GM21529 (cell line): ENCODE data around the gene TTC38.
A peak's percentile ranks its signal among the peaks of the same experiment; 100 is the strongest.
"Not testable (repeated sequence)": the region's sequence is repeated elsewhere in the genome, so short reads cannot be mapped to it uniquely, and the experiment has no call there.

Source experiments
- ATAC-seq: cut with Tn5 transposase; IDR thresholded peaks from one replicate; pipeline ENCODE4 v1.9.1; 2021; ENCODE audit not compliant: unreplicated experiment

Gene TTC38

DNA sequence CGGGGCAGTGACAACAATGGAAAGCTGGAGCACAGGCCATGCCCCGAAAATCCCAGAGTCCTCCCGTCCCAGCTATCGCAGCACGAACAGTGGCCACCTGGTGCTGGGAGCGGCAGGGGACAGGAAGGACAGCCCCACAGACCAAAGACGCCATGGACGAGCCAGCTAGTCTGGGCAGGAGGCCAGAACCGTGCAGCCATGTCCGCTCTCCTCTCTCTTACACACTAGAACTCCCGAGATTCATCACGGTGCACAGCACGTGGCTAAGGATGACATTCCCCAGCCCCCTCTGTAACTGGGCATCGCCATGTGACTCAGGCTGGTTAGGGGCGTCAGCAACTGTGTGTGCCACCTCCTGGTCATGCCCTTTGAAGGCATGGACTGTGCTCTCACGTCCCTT, 22.3 kb upstream of the TTC38 start:
- no peak for ATAC-seq

DNA sequence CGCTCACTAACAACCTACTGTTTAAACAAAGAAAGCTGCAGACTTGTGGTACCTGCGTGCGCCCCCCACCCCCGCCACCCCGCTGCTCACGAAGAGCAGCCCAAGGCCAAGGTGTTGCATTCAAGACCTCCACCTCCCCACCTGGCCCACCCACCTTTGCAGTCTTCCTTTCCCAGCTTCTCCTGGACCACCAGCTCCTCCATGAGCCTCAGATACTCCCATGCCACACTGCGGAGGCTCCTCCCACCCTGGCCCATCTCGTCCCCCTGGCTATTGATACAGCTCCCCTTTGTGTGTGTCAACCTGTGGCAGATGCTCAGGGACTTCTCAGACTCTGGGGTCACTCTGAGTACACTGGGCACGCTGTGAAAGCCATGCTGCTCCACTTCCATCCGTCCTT, 21.6 kb upstream of the TTC38 start:
- no peak for ATAC-seq

DNA sequence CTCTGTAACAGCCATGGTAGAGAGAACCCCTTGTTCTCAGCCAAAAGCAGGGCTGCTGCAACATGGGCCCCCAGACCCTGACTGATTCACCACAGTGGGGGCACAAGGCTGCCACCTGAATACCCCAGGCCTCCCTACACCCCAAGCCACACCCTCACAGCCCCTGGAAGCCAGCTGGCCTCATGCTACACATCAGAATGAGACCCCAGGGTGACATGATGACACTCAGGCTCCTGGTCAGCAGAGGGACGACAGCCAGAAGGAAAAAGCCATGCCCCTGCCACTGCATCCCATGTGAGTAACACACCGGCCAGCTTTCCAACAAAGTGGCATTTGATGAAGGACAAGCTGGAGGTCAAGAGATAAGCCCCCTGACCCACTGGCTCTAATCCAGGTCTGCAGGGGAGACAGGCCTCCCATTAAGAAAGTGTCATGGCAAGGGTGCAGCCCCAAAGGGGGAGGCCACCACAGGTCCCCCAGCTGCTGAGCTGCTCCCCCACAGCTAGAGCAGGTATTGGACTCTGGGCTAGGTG, 20.3 kb upstream of the TTC38 start:
- no peak for ATAC-seq

DNA sequence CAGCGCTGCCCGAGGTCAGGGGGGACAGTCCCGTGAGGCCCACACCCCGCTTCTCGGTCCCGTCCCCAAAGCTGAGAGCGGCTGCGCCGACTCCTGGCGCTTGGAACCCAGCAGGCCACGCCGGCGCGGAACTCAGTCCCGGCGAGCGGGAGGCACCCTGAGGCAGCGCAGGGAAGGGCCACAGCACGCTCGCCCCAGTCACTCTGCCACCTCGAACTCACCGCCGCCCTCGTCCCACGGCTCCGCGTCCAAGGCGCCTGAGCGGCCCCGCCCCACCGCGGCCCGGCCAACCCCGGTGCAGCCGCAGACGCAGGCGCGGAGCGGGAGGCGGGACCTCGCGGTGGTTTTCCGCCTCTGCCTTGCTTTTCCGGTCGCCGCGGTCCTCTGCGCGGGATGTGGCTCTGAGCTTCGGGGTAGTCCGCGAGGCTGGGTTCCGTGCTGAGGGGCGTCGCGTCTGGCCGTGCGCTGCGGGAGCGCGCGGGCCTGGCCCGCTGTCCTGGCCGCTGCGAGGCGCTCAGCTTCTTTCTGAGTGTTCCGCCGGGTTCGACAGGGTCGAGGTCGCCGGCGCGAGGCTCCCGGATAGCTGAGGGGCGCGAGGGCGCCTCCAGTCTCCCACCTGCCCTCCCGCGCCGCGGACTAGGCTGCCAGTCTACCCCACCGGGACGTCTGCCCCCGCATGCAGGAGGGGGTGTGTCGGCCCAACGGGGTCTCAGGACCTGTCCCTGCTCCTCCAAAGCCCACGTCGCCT, 17.6 kb upstream of the TTC38 start, which contains the start of gene CDPF1:
CDPF1 (minus strand) TSS at position 259 of the 748 bp plus-strand sequence. CDS start 2,009 bp downstream, outside the sequence.
- ATAC-seq: peak; percentile 79

DNA sequence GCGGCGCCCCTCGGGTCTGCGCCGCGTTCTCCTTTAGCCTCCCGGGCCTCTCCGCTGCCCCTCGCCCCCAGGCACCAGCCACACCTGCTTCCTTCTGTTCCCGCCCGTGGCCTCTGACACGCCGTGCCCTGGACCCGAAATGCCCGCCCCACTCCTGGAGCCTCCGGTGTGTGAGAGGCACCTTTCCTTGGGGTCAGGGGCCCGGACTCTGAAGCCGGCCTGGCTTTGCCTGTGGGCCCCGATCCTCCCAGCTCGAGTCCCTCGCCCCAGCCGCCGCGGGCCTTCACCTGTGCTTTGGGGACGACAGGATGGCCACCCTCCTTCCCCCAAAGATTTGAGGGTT, 17.1 kb upstream of the TTC38 start:
- ATAC-seq: peak; percentile 30

DNA sequence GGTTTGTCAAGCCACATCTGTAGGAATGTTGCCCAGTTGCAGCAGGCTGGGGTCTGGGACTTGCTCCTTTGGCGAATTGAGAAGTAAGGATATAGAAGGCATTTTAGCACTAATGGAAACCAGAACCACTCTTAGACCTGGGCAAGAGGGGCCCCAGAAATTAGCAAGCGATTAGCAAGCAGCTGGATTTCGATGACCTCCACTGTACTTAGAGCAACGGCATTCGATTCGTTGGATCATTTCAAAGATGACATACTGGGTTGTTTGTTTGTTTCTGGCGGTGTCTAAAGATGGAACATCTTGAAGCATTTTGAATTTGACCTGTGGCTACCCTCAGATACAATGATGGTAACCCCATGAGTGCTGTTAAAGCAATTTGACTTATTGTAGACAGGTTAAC, 16.5 kb upstream of the TTC38 start:
- ATAC-seq: no peak

DNA sequence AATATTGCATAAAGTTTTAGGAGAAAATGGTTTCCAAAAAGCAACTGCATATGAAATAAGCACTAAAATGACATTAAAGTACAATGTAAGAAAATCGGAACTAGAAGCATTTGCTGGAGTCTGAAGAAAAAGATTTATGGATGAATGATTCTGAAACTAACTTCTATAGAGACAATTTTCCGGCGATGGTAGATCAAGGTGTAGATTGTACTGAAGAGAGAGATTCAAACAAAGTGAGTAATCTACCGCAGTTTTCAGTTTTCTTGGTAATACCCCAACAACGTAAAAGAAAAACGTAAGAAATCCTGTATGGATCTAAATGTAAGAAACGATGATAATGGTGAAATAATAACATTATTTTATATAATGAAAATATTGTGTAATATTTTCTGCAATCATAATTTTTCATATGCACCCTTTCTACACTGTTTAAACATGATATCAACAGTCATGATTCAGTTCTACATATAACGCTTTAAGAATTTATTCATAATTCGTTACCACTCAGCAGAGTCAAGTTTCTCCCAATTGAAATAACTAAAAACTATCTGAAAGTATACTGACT, 15.9 kb upstream of the TTC38 start:
- no peak for ATAC-seq

DNA sequence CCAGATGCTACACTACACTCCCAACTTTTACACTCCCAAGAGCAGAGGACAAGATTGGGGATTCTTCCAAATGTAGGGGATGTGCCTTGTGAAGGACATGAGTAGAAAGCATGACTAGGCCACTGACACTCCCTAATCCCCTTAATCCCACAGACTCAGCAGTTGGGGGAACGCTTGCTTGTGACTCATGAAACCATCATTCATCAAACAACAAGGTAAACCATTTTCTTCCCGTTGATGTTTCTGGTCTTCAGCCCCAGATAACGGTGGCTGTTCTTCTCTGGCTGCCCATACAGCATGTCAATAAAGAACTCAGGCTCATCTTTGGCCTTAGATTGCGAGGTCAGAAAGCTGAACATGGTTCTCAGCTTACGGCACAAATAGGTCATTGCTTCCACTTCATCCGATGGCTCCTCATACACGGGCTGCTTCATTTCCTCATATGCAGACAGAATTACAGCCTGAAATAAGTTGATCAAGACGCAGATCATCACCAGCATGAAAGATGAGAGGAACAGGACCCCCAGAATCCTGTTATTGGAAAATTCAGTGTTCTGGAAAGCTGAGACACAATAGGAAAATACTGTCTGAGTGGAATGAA, 11.3 kb upstream of the TTC38 start:
- no peak for ATAC-seq

DNA sequence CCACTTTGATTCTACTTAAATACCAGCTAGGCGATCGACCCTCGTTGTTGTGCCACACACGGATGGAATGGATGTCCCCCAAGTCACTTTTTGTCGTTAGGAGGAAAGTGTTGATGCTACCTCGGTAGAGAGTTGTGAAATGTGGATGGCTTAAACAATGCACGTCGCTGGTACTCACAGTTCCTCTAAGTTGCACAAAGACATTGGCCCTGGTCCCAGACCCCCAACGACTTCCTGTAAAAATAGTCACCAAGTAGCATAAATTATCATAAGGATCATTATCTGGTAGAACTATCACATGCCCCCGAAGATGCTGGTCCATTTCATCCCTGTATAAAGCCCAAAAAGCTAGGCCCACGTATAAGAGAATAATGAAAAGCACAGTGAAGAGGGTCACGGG, 8.4 kb upstream of the TTC38 start:
- ATAC-seq: no peak

DNA sequence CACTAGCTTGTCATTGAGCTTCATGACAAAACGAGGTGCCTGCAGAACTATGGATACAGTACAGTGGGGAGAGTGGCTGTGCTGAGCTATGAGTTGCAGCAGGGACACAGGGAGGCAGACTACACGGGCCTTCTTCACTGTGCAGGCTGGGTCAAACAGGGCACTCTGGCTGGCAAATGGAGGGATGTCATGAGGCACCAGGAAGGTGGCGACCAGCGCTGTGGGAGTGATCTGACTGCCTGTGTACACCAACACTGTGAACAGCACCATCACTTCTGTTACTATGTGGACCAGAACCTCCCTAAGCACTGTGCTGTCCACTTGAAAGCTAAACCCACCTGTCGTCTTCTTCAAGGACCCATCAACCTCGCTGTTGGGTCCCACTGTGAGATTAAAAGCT, 7.8 kb upstream of the TTC38 start:
- ATAC-seq: no peak

DNA sequence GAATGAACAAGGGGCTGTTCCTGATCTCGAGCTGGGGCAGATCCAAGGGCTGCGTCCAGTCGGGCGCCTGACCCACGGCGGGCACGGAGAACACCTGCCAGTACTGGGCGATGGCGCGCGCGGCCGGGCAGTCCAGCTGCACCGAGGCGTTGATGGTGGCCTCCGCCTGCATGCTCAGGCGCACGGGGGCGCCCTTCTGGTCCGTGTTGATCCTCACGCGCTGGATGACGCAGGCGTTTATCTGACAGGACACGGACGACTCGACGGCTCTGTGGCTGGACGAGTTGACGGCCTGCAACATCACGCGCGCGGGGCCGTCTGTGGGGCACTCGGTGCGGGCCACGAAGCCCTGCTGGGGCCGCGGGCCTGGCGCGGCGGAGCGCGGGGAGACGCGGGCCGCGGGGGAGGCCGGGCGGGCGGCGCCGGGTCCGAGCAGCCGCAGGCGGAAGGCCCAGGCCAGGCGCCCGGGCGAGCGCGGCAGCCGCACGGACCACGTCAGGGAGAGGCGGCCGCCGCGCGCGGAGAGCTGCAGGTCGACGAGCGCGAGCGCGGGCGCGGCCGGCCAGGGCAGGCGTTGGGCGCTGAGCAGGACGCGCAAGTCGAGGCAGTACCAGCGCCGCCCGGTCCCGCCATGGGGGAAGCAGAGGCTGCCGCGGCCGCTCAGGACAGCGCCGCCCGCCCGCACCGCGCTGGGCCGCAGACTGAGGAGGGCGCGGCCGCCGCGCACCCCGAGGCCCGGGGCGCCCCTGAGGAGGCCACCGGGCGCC, 5.2 kb upstream of the TTC38 start:
- no peak for ATAC-seq

DNA sequence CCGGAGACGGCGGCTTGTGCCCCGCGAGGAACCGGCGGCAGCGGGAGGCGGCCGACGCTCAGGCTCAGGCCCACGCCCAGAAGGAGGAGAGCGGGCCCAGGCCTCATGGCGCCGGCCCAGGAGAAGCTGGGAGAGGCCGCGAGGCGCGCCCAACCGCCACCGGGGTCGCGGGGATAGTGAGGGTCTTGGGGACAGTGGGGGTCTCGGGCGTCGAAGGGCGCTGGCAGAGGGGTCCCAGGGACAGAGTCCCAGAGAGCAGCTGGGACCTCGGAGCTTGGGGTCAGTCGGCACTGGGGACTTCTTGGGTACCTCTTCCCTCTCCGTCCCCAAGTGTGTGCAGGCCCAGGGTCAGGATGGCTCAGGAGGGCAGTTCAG, 4.6 kb upstream of the TTC38 start, which contains the start of gene PKDREJ:
PKDREJ (minus strand) TSS at position 128 of the 375 bp plus-strand sequence; CDS start at position 107, 21 bp downstream.
- no peak for ATAC-seq

DNA sequence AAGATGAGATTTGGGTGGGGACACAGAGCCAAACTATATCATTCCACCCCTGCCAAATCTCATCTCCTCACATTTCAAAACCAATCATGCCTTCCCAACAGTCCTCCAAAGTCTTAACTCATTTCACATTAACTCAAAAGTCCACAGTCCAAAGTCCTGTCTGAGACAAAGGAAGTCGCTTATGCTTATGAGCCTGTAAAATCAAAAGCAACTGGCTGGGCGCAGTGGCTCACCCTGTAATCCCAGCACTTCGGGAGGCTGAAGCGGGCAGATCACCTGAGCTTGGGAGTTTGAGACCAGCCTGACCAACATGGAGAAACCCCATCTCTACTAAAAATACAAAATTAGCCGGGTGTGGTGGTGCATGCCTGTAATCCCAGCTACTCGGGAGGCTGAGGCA, 3.3 kb upstream of the TTC38 start:
- not testable (repeated sequence) for ATAC-seq

DNA sequence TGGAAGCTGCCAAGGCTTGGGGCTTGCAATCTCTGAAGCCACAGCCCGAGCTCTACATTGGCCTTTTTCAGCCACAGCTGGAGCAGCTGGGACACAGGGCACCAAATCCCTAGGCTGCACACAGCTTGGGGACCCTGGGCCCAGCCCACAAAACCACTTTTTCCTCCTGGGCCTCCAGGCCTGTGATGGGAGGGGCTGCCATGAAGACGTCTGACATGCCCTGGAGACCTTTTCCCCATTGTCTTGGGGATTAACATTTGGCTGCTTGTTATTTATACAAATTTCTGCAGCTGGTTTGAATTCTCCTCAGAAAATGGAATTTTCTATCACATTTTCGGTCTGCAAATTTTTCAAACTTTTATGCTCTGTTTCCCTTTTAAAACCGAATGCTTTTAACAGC, 2.2 kb upstream of the TTC38 start:
- not testable (repeated sequence) for ATAC-seq

DNA sequence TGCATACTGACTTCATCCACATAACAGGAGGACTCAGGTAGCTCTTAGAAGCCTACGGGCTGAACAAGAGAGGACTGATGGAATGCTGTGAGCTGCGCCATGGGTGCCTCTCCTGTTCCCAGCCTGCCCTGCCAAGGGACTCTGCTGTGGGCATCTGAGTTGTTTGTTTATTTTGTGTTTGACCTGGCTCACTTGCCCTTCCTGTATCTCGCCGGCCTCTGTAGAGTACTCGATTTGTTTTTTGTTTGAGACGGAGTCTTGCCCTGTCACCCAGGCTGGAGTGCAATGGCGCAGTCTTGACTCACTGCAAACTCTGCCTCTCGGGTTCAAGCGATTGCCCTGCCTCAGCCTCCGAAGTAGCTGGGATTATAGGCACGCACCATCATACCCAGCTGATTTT, 1.8 kb downstream of the TTC38 start:
- no peak for ATAC-seq

DNA sequence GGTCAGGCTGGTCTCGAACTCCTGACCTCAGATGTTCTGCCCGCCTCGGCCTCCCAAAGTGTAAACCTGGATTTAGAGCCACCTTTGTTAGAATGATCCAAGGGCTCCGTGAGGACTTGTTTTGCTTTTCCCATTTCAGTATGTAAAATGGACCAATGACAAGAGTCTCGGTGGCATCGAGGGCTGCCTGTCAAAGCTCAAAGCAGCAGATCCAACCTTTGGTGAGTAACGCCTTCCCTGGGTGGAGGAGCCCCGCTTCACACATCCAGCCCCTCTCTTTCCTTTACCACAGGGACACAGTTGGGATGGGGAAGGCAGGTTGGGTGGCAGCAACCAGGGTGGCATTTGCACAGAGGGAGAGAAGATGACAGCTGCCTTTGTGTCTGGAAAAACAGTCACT, 4.4 kb downstream of the TTC38 start:
- ATAC-seq: no peak

DNA sequence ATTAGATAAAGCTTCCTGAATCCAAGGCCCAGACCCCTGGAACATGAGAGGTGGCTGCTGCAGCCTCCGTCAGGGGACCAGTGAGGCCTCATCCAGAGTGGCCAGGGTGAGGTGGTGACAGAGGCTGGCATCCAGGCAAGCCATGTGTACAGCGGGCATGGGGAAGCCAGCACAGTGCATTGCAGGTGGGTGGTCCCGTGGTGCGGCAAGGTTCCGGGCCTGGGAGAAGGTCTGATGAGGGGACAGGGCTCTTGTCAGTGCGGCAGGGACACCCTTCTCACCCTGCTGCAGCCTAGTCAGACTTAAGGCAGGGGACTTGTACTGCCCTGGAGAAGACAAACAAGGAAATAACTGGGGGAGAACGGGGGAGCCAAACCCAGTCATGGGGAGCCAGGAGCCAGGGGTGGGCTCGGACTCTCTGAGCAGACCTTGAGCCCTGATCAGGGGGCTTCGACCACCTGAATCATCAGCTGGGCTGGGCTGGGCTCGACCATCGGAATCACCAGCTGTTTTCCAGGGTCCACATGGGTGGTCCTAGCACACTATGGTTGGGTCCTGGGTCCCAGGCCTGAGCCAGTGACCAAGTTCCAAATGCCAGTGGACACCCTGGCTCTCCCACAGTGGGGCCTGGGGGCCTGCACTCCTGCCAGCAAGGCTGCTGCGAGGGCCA, 5.1 kb downstream of the TTC38 start:
- no peak for ATAC-seq

DNA sequence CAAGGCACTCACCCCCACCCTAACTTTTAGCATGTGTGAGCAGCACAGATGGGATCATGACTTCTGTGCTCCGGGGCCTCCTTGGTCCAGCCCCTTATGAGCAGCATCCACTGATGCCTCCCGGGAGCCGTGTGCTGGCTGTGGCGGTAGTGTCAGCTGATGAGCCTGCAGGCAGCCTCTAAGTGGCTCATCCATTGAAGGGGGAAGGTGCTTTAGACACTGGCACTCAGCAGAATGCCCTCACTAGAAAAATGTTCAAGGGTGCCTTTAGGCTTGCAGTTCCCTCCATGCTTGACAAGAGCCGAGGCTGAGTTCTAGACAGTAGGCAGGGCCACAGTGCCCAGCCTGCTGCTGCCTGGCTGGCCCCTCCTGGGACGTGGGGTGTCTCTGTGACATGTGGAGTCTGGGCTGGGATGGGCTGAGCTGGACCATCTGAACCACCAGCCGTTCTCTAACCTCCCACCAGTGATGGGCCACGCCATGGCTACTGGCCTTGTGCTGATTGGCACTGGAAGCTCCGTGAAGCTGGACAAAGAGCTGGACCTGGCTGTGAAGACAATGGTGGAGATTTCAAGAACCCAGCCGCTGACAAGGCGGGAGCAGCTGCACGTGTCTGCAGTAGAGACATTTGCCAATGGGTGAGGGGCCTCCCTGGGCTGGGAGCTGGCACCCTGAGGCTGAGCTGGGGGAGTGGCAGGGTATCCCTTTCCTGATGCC, 5.8 kb downstream of the TTC38 start:
- ATAC-seq: no peak

DNA sequence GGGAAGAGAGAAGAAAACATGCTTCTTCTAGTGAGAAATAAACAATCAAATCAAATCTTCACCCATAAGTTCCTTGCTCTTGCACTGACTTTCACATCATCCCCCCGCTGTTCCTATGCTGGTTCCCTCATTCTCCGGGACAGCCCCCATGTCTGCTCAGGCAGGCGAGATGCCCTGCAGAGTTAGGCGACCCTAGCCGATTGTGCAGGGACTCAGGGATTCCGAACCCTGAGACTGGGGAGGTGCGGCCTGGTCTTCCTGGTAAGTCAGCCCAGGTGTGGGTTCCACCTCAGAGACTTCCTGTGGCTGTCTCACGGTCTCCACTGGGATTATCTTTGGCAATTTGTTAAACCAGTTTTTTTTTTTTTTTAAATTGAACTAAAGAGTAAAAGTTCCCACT, 6.6 kb downstream of the TTC38 start:
- ATAC-seq: no peak

DNA sequence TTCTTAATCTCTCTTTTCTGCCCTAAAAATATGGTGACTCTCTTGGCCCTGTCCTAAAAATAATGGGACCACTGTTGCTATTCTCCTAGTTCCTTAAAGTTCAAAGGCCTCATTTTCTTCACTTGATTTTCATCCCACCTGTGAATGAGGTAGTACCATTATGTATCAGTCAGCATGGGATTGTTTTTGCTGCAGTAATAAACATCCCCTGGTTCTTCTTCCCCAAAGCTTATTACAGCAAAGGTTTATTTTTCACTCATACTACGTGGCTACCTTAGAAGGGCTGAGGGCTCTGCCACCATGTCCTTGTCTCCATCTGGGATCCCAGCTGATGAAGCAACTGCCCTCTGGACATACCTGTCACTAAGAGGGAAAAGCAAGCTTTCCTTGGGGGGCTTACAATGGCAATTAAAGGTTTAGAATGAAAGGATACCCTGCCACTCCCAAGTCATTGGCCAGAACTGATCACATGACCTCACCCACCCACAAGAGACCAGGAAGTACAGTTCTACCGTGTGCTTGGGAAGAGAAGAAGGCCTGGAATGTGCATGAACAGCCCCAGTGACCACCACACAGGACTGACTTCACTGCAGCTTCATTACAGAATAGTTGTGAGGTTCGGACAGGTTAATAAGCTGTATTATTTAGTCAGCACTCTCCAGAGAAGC, 7.8 kb downstream of the TTC38 start:
- ATAC-seq: no peak
